Dermis blood vessel endothelial cell (primary cell): ENCODE measurements around the gene IL4I1. TPM values are rescaled to one million over a fixed set of nuclear protein-coding genes. Genes with fewer than 3 reads are reported as not detected.

Experiments
- DNase-seq: peaks from one replicate; pipeline ENCODE4 v3.0.0; 2010
- total RNA-seq: library from RNA; depleted of rRNA; stranded (reverse); fragments of >200 nt; gene quantifications from 2 replicates; pipeline ENCODE4 v1.2.3, GENCODE V29; 2014

IL4I1 gene
- total RNA-seq, 1 donor from 2014 or later: 3.6 TPM

DNA sequence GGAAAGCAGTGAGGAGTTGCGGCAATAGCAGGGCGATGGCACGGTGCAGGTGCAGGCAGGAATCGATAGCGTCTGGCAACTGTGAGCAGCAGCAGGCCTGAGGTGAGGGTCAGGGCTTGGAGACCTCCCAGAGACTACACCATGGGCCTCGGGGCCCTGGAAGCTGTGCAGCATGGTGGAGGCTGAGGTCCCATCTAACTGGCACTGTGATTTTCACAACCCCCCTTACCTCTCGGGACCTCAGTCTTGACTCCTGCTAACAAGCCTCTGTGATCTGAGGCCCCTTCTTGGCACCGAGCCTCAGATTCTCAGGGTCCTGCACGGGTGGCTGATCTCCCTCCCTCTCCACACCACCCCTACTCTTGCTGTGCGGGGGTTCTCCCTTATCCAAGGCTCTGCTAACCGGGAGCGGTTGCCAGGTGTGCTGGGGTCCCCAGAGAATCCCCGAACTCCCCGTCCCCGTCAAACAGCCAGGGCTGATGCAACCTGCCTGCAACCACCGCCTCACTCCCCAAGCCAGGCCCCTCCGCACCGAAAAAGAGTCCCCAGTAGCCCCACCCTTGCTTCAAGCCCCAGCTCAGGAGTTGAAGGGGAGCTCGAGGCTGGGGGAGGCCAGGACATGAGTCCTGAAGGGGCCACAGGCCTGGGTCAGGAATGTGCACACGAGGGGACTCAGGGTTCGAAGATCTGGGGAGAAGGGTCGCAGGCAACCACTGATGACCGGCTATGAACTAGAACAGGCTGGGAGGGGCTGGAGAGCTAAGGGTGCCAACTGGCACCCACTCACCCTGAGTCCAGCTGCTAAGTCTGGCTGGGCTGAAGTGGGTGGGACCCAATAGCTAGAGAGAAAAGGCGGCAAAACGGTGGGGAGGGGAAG is 27.6 kb upstream of the IL4I1 start:
- no peak for DNase-seq

DNA sequence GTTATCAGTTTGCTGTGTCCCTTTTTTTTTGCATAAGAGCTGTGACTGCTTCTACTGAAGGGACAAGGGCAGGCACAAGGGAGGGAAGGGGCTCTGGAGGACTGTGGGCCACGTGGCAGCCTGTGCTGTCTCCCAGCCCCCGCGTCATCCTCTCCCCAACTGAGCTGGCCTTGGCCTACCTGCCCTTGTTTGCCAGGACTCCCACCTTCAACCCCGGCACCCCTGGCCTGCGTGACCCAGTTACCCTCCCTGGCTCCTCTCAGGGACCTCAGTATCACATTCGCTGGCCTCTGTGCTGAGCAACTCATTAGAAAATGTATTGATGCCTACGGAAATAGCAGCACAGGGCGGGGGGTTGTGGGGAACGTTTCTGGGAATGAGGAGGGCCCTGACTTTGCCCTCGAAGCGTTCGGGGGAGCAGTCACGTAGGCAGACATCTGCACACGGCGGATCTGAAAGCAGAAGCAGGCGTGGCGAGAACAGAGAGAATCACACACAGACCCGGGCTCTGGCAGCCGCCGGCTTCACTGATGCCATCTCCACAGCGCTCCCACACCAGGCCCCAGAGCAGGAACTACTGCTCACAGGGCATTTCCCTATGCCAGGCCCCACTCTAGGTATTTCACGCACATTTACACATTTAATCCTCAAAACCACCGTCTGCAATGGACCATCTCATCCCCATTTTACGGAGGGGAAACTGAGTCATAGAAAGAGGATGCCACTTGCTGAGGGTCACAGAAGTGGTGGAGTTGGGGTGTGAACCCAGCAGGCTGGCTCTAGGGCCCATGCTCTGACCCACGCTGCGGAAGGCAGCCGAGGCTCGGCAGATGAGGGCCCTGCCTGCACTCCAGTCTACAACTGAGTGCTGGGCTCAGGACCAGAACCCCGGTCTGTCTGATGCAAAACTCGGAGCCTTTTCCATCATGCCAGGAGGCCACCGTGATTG is 26.6 kb upstream of the IL4I1 start:
- DNase-seq: no peak

DNA sequence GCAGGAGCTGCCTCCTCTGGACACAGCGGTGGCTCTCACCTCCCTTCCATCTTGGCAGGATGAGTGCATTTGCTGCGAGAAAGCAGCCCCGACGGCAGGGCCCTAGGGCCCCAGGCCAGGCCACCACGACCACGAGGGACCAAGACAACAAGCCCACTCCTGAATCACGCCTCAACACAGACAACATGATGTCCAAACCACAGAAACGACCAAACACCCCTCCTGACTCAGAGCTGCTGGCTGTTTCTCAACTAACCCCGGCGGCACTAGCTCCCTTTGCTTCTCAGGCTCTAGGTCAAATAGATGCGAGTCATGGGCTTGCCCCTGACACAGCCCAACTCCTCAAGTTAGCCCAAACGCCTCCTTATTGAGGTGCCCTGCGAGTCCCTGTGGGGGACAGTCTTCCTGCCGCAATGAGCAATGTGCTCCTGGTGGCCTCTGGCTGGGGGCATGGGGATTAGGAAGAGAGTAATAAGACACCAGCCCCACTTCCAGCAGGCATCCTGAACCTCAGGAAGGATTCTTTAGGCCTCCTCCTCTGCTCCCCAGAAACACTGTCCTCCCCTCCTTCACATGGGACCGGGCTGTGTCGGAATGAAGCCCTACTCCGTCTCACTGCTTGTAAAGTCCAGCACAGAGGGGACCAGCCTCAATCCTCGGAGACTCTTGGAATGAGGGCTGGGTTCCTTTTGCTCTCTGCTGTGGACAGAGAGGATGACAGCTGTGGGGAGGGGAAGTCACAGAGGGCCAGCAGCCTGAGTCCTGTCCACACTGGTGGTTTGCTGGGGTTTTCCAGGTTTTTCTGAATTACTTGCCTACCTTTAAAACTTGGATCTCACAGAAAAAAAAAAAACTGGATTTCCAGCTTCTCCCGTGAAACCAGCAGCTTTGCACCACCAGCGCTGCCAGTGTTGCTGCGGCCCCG is 25.4 kb upstream of the IL4I1 start:
- no peak for DNase-seq

DNA sequence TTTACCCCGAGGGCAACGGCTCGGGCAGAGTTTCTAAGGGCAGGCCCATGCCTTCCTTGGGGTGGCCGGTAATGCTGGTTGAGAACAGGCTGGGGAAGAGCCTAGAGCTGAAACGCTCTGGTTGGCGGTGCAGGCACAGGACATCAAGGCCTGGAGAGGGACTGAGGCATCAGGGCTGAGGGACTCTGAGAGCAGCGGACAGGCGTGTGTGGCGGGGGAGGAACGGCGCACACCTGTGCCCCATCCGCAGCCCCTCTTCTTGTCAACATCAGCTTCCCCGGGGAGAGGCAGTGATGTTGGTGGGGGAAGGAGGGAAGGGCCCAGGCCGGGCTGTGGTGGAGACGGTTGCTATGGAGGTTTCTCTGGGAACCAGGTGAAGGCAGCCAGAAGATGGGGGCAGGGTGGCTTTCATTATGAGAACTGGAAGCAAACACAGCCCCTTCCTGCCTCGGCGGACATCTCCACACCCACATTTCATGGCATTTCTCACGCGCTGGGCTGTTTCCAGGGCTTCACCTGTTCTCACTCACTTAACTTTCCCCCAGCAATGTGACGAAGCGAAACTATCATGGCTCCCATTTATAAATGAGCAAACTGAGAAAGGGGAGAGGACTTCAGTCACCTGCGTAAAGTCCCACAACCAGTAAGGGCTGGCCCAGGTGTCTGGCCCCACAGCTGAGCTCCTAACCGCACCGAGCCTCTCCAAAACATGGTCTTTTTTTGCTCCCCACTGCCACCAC is 24.1 kb upstream of the IL4I1 start:
- no peak for DNase-seq

DNA sequence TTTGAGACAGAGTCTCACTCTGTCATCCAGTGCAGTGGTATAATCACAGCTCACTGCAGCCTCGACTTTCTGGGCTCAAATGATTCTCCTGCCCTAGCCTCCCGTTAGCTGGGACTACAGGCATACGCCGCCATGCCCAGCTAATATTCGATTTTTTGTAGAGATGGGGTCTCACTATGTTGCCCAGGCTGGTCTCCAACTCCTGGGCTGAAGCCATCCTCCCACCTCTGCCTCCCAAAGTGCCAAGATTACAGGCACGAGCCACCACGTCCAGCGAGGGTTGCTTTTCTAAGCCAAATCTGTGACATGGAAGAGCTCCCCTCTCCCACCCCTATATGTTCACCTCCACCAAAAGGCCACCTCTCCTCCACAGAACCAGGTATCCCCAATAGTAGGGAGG is 21.4 kb upstream of the IL4I1 start:
- DNase-seq: no peak

DNA sequence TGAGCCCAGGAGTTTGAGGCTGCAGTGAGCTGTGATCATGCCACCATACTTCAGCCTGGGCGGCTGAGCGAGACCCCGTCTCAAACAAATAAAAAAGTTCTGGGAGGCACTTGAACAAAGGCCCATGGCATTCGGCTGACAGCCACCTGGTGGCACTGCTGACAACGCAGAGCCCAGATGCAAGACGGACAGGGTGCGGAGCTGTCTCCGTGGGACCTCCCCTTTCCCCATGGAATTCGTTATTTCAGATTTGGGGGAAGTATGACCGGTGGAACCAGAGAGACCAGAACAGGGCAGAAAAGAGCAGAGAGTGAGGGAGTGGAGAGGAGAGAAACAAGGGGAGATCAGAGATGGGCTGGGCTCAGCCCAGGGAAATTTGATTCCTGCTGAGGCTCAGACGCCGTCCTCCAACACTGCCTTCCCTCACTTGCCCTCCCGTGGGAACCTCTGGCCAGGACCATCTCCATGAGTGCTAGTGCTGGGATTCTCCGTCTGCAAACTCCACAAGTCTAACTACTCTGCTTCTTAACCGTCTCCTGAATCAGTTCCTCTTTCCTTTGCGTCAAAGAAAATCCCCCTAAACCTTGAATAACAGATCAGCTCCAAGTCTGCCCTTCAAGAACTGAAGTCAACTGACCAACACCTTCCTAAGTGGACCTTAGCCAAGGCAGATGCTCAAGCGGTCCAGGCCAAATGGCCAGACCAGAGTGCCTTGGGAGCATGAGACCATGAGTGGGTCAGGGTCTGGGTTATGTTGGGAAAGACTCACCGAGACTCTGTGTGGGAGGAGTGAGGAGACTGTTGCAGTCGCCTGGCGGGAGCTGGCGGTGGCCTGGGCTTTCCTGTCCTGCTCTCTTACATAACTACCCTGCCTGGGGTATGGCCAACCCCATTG is 20.4 kb upstream of the IL4I1 start:
- peak; percentile 20 for DNase-seq

DNA sequence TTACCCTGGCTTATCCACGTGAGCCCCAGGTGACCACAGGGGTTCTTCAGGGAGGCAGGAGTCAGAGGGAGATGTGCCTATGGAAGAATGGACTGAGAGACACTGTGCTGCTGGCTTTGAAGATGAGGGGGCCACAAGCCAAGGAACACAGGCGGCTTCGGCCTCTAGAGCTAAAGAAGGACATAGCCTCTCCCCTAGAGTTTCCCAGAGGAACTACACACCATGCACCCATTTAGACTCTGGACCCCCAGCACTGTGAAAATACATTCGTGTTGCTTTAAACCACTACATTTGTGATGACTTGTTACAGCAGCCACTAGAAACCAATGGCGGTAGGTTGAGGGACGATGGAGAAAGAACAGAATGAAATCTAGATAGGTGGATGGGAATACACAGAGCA is 18.6 kb upstream of the IL4I1 start:
- DNase-seq: no peak

DNA sequence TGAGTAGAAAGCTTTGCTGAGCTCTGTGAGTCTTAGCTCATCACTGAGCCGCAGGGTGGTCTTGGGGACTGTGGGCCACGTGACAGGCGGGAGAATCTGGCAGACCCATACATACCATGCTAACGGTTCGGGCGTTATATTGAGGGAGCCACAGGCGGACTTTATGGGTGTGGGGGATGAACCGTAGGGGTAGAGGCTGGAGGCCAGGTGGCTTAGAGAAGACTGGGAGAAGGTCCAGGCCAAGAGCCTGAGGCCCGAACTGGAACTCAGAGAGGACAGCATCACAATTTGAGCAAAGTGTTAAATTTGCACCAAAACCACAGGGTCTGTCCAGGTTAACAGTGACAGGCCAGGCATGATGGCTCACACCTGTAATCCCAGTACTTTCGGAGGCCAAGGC is 17.0 kb upstream of the IL4I1 start:
- no peak for DNase-seq

DNA sequence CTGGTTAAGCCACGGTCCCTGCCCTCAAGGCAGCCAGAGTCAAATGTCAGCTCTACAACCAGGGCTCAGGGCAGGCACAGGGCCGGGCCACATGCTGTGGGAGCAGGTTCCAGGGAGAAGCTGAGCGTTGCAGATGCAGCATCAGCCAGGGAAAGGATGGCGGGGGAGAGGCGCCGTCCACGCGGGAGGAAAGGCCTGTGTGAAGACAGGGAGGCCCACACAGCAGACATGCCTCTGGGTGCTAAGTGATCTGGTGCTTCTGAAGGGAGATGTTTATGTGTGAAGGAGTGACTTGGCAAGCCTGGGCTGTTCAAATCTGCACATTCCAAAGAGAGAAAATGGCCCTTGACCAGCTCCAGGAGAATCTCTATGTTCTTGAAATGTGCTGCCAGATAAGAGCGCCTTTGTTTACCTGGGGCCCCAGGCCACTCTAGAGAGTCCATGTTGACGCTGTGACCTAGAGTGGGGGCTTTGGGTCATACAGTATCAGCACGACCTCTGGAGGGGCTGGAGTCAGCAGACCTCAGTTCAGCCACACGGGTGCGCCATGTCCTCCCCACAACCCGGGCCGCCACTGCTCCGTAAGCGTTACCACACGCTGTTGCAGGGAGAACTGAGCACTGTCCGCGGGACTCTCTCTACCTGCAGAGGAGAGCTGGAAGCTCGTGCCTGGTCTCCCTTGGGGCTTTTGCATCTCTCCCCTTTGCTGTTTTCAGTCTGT is 16.4 kb upstream of the IL4I1 start:
- no peak for DNase-seq

DNA sequence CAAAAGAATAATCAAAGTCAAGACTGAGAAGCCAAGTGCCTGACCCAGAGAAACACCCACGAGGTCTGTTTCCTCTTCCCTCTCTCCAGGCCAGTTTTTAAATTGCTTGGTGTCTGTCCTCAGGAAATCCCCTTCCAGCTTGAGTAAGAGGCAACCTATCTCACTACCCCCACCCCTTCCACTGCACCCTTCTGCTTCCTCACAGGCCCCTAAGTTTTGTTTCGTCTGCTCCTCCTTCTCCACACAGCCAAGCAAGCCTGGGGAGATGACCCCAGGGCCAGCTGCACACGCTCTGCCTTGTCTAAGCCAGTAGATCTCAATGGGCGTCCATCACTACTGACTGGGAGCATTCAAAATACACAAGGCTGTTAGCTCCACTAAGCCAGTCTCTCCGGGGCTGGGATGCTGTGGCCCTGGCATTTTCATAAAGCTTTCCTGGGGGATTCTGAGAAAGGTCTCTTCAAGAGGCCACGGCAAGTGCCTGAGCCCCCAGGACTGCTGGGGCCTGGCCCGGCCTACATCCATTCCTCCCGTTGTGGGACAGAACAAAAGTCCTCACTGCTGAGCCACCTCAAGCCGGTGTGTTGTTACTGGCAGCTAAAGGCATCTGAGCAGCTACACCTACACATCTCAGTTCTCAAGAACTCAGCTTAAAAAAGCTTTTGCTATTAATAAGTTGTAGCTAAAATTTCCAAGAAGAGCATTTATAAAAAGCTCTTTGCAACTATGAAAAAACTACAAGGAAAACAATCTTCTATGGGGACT is 14.9 kb upstream of the IL4I1 start:
- peak; percentile 38 for DNase-seq

DNA sequence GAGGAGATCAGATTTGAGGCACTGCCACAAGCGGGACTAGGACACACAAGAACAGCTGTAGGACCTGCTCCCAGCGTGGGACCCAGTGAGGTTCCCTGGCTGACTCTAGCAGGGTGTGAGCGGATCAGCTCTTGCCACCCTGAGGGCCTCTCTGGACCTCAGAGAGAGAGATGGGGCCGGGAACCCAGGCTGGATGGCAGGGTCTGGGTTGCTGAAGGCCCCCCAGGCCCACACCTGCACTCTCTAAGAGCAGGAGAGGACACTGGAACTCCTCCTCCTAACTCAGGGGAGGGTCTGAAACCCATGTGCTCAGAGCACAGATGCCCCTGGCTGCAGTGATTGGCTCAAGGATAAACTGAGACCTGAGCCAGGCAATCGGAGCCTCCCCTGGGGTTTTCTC is 13.5 kb upstream of the IL4I1 start:
- no peak for DNase-seq

DNA sequence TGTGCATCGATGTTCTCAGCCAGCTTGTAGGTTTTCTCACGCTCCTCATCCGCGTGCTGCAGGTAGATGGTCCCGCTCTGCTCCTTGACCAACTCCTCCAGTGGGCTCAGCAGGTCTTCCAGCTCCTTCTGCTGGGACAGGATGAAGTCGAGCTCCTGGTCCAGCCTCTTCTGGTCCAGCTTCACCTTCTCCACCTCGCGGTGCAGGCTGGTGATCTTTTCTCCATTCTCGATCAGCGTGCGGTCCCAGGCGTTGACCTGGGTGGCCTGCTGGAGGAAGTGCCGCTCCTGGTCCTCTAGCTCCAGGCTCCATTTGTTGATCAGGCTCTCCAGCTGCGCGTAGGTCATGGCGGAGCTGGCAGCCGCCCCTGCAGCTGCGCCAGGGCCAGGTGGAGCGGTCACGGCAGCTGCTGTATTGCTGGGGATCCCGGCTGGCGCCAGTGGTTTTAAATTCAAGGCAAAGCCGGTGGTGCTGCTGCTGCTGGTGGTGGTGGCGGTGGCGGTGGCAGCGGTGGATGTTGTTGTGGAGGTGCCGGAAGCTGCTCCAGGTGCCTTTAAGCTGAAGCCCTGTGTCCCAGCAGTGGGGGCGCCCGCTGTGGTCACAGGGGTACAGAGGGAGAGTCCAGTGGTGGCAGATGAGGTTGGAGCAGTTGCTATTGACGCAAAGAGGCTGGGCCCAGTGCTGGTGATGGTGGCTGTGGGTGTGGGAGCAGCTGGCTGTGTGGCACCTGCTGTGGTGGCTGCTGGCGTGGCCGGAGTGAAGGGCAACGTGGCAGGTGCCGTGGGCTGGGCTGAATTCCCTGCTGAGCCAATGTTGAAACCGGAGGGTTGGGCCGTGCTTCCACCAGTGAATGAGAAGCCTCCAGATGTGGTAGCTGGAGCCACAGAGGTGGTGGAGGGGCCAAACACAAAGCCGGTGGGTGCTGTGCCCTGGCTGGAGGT is 12.1 kb upstream of the IL4I1 start:
- DNase-seq: no peak

DNA sequence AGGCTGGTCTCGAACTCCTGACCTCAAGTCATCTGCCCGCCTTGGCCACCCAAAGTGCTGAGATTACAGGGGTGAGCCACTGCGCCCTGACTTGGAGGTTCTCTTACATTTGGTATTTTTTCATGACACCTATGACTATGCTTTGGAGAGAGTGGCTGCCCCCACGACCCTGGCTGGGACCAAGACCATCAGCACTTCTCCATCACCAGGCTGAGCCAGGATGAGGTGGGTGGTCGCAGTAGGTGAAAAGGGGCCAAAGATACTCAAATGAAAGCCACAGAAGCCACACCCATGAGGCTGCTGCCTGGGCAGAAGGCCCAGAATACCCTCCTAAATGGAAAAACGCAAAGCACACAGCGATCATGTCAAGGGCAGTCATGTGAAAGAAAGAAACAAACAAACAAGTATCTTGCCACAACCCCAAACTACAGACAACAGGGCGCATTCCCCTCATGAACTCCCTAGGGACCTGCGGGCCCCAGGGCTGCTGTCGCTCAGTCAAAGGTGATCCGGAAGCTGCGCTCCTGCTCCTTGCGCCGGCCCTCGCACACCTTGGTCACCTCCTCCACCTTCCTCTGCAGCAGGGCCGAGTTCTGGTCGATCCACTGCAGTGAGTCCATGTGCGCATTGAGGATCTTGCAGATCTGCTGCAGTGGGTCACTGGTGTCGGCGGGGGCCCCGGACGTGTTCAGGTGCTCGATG is 11.2 kb upstream of the IL4I1 start:
- DNase-seq: no peak

DNA sequence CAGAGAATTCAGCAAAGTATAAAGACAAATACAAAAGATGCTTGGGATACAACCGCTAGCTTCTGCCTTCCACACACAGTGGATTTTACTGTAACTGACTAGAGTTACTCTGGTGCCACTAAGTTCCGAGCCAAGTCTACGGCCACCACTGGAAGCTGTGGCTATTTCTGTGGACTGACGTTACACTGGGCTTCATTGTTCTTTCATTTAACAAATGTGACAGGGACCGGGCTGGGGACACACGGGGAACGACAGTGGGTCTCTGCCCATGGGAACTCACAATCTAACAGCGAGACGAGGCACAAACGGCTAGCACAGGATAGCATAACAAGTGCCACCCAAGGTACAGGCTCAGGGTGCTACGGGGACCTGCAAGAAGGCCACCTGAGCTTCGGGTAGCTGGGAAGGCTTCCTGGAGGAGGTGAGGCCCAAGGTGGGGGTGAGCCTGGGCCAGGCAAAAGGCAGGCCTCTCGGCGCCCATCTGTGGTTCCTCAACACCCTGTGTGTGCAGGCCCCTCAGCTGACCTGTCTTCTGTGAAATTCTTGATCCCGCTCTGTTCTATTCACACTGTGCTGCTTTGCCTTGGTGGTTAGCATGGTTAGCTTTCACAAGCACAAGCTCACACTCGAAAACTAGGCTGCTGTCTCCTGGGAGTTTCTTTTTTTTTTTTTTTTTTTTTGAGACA is 10.3 kb upstream of the IL4I1 start:
- DNase-seq: no peak

DNA sequence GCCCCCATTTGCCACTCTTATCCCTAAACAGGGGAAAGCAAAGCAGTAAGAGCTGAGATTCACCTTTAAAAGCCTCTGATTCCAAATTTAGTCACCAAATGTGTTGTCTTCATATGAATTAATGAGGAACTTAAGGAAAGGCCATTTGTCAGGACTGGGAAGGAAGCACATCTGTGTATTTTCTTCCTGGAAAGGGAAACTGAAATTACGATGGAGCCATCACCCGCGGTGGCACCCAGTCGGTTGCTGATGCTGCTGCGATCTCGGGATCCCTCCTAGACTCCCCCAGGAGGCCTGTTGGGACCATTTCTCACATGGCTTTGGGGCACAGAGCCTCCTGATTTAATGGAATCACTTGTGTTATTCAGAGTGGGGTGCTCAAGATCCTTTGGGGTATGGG is 7.4 kb upstream of the IL4I1 start:
- DNase-seq: no peak

DNA sequence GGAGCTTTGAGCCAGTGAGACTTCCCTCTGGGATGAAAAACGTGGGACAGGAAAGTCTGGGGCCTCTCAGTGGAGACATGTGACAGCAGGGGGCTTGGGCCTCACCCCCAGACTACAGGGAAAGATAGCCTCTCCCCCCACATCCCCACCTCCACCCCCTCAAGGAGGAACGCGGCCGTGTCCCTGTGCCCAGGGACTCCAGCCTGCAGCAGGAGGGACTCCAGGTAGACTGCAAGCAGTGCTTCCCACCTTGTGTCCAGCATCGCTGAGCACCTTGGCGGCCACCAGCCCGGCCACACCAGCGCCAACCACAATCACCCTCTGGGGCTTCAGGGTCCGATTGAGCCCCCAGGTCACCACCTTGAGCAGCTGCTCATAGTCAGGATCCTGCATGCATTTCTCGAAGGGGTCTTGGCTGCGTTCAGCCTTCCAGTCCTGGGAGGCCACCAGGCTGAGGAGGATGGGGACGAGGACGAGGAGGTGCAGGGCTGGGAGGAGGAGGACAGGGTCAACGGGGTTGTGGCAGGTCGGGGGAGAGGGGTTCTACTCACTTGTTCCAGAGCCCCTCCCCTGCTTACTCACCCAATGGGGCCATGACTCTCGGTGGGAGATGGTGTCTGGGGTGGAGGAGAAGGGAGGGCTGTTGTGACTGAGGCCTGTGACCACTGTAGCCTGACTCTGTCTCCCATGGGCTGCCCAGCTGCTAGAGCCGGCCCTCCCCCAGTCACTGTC is 955 bp downstream of the IL4I1 start:
- DNase-seq: no peak
